Measurements from ENCODE around the gene IDH2.
A peak's percentile ranks its signal among the peaks of the same experiment; 100 is the strongest.

IDH2 gene

GRCh38 chr15:90062023-90062442, 40.2 kb downstream of the IDH2 start (continued):
- TF ChIP-seq EGR2 (tag by site-specific recombination; IDR thresholded peaks at IDR 0.05; ENCODE audit: low read depth): peak; percentile 71
- no peak for TF ChIP-seq ZNF2 (tag by site-specific recombination; IDR thresholded peaks at IDR 0.05)
- TF ChIP-seq, protein P1, sequence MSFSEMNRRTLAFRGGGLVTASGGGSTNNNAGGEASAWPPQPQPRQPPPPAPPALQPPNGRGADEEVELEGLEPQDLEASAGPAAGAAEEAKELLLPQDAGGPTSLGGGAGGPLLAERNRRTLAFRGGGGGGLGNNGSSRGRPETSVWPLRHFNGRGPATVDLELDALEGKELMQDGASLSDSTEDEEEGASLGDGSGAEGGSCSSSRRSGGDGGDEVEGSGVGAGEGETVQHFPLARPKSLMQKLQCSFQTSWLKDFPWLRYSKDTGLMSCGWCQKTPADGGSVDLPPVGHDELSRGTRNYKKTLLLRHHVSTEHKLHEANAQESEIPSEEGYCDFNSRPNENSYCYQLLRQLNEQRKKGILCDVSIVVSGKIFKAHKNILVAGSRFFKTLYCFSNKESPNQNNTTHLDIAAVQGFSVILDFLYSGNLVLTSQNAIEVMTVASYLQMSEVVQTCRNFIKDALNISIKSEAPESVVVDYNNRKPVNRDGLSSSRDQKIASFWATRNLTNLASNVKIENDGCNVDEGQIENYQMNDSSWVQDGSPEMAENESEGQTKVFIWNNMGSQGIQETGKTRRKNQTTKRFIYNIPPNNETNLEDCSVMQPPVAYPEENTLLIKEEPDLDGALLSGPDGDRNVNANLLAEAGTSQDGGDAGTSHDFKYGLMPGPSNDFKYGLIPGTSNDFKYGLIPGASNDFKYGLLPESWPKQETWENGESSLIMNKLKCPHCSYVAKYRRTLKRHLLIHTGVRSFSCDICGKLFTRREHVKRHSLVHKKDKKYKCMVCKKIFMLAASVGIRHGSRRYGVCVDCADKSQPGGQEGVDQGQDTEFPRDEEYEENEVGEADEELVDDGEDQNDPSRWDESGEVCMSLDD (tag by site-specific recombination; IDR thresholded peaks at IDR 0.05): no peak
- TF ChIP-seq HOXA7 (CRISPR knock-in tag; IDR thresholded peaks at IDR 0.05; ENCODE audit: borderline replicate concordance): no peak
- no peak for TF ChIP-seq ZNF530 (tag by site-specific recombination; IDR thresholded peaks at IDR 0.05; ENCODE audit: low read depth)
- TF ChIP-seq, protein P2, sequence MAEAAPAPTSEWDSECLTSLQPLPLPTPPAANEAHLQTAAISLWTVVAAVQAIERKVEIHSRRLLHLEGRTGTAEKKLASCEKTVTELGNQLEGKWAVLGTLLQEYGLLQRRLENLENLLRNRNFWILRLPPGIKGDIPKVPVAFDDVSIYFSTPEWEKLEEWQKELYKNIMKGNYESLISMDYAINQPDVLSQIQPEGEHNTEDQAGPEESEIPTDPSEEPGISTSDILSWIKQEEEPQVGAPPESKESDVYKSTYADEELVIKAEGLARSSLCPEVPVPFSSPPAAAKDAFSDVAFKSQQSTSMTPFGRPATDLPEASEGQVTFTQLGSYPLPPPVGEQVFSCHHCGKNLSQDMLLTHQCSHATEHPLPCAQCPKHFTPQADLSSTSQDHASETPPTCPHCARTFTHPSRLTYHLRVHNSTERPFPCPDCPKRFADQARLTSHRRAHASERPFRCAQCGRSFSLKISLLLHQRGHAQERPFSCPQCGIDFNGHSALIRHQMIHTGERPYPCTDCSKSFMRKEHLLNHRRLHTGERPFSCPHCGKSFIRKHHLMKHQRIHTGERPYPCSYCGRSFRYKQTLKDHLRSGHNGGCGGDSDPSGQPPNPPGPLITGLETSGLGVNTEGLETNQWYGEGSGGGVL (tag by site-specific recombination; IDR thresholded peaks at IDR 0.05): peak; percentile 72
- TF ChIP-seq ZIC2 (tag by site-specific recombination; IDR thresholded peaks at IDR 0.05): 0 out of 2 replicates have a peak, but pooled peaks have one; percentile 29
- no peak for TF ChIP-seq SETDB1 (IDR thresholded peaks at IDR 0.05; ENCODE audit: insufficient read length, low read length)
- 0 out of 2 replicates have a peak, but pooled peaks have one; percentile 23 for TF ChIP-seq SP3 (tag by site-specific recombination; IDR thresholded peaks at IDR 0.05)
- TF ChIP-seq YY2 (tag by site-specific recombination; IDR thresholded peaks at IDR 0.05): no peak
- peak; percentile 76 for TF ChIP-seq PRDM1 (tag by site-specific recombination; IDR thresholded peaks at IDR 0.05)
- no peak for TF ChIP-seq ZBTB48 (tag by site-specific recombination; IDR thresholded peaks at IDR 0.05)
- no peak for TF ChIP-seq ZNF26 (tag by site-specific recombination; IDR thresholded peaks at IDR 0.05)
- TF ChIP-seq ZFHX2 (tag by site-specific recombination; conservative IDR thresholded peaks at IDR 0.05): peak; percentile 33; the same call in 1 of the 2 replicates
- no peak for TF ChIP-seq ZNF580 (tag by site-specific recombination; IDR thresholded peaks at IDR 0.05)
- no peak for TF ChIP-seq ZNF140 (tag by site-specific recombination; IDR thresholded peaks at IDR 0.05)
- peak; percentile 30; the same call in 1 of the 2 replicates for TF ChIP-seq ZBTB17 (tag by site-specific recombination; IDR thresholded peaks at IDR 0.05)
- no peak for TF ChIP-seq ZNF488 (tag by site-specific recombination; IDR thresholded peaks at IDR 0.05)
- no peak for TF ChIP-seq SCRT1 (tag by site-specific recombination; IDR thresholded peaks at IDR 0.05; ENCODE audit: borderline replicate concordance)
- TF ChIP-seq, protein P3, sequence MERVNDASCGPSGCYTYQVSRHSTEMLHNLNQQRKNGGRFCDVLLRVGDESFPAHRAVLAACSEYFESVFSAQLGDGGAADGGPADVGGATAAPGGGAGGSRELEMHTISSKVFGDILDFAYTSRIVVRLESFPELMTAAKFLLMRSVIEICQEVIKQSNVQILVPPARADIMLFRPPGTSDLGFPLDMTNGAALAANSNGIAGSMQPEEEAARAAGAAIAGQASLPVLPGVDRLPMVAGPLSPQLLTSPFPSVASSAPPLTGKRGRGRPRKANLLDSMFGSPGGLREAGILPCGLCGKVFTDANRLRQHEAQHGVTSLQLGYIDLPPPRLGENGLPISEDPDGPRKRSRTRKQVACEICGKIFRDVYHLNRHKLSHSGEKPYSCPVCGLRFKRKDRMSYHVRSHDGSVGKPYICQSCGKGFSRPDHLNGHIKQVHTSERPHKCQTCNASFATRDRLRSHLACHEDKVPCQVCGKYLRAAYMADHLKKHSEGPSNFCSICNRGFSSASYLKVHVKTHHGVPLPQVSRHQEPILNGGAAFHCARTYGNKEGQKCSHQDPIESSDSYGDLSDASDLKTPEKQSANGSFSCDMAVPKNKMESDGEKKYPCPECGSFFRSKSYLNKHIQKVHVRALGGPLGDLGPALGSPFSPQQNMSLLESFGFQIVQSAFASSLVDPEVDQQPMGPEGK (tag by site-specific recombination; IDR thresholded peaks at IDR 0.05): peak; percentile 9; the same call in 1 of the 2 replicates
- TF ChIP-seq ZNF311 (tag by site-specific recombination; IDR thresholded peaks at IDR 0.05; ENCODE audit: borderline replicate concordance): no peak
- no peak for TF ChIP-seq ZNF529 (tag by site-specific recombination; IDR thresholded peaks at IDR 0.05; ENCODE audit: insufficient replicate concordance)
- TF ChIP-seq, protein P4, sequence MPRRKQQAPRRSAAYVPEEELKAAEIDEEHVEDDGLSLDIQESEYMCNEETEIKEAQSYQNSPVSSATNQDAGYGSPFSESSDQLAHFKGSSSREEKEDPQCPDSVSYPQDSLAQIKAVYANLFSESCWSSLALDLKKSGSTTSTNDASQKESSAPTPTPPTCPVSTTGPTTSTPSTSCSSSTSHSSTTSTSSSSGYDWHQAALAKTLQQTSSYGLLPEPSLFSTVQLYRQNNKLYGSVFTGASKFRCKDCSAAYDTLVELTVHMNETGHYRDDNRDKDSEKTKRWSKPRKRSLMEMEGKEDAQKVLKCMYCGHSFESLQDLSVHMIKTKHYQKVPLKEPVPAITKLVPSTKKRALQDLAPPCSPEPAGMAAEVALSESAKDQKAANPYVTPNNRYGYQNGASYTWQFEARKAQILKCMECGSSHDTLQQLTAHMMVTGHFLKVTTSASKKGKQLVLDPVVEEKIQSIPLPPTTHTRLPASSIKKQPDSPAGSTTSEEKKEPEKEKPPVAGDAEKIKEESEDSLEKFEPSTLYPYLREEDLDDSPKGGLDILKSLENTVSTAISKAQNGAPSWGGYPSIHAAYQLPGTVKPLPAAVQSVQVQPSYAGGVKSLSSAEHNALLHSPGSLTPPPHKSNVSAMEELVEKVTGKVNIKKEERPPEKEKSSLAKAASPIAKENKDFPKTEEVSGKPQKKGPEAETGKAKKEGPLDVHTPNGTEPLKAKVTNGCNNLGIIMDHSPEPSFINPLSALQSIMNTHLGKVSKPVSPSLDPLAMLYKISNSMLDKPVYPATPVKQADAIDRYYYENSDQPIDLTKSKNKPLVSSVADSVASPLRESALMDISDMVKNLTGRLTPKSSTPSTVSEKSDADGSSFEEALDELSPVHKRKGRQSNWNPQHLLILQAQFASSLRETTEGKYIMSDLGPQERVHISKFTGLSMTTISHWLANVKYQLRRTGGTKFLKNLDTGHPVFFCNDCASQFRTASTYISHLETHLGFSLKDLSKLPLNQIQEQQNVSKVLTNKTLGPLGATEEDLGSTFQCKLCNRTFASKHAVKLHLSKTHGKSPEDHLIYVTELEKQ (tag by site-specific recombination; IDR thresholded peaks at IDR 0.05; ENCODE audit: borderline replicate concordance): peak; percentile 17; the same call in 1 of the 2 replicates
- TF ChIP-seq ZNF830 (tag by site-specific recombination; IDR thresholded peaks at IDR 0.05; ENCODE audit: low read depth): no peak
- TF ChIP-seq, protein P5, sequence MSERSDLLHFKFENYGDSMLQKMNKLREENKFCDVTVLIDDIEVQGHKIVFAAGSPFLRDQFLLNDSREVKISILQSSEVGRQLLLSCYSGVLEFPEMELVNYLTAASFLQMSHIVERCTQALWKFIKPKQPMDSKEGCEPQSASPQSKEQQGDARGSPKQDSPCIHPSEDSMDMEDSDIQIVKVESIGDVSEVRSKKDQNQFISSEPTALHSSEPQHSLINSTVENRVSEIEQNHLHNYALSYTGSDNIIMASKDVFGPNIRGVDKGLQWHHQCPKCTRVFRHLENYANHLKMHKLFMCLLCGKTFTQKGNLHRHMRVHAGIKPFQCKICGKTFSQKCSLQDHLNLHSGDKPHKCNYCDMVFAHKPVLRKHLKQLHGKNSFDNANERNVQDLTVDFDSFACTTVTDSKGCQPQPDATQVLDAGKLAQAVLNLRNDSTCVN (tag by site-specific recombination; optimal IDR thresholded peaks at IDR 0.05): no peak
